ENCODE measurements around the gene GRM2. TPM values are rescaled to one million over a fixed set of nuclear protein-coding genes. Genes with fewer than 3 reads are reported as not detected.
A peak's percentile ranks its signal among the peaks of the same experiment; 100 is the strongest.

GRM2 gene
- 0.21 TPM for total RNA-seq

- DNase-seq: peak; percentile 96
Measured at GRCh38 chr3:51706788-51707731, at the start of gene GRM2. GRM2 (plus strand) TSS chr3:51707068; CDS start chr3:51708984, 1,916 bp downstream.

GRCh38 chr3:51657234-51657633, 49.6 kb upstream of the GRM2 start:
- DNase-seq: no peak

- DNase-seq: no peak
Measured at GRCh38 chr3:51659942-51660341, 46.9 kb upstream of the GRM2 start.

- no peak for DNase-seq
Measured at GRCh38 chr3:51662456-51662855, 44.4 kb upstream of the GRM2 start.

GRCh38 chr3:51668756-51669155, 38.1 kb upstream of the GRM2 start:
- no peak for DNase-seq

- DNase-seq: peak; percentile 85
Measured at GRCh38 chr3:51669241-51670052, 37.4 kb upstream of the GRM2 start.

GRCh38 chr3:51670053-51670822, 36.6 kb upstream of the GRM2 start:
- no peak for DNase-seq

GRCh38 chr3:51670823-51671733, 35.8 kb upstream of the GRM2 start, which contains the start of gene TEX264:
TEX264 (plus strand) TSS chr3:51671252; CDS start chr3:51674305, 3,053 bp downstream.
- peak; percentile 94 for DNase-seq

- peak; percentile 62 for DNase-seq
Measured at GRCh38 chr3:51671734-51672475, 35.0 kb upstream of the GRM2 start.

- no peak for DNase-seq
Measured at GRCh38 chr3:51673181-51673801, 33.6 kb upstream of the GRM2 start.

- no peak for DNase-seq
Measured at GRCh38 chr3:51673802-51674654, 32.8 kb upstream of the GRM2 start.

GRCh38 chr3:51675201-51675611, 31.7 kb upstream of the GRM2 start:
- no peak for DNase-seq

- DNase-seq: no peak
Measured at GRCh38 chr3:51676102-51676640, 30.7 kb upstream of the GRM2 start.

- no peak for DNase-seq
Measured at GRCh38 chr3:51677358-51677757, 29.5 kb upstream of the GRM2 start.

- no peak for DNase-seq
Measured at GRCh38 chr3:51678186-51678585, 28.7 kb upstream of the GRM2 start.

GRCh38 chr3:51678641-51679040, 28.2 kb upstream of the GRM2 start:
- no peak for DNase-seq

- DNase-seq: no peak
Measured at GRCh38 chr3:51679318-51679717, 27.6 kb upstream of the GRM2 start.

GRCh38 chr3:51679777-51680176, 27.1 kb upstream of the GRM2 start:
- no peak for DNase-seq

- no peak for DNase-seq
Measured at GRCh38 chr3:51680196-51680595, 26.7 kb upstream of the GRM2 start.

Data from tongue (tissue), 2 donors.